HFF-Myc (cell line): ENCODE measurements around the gene IRF8.
"Not testable (repeated sequence)": the region's sequence is repeated elsewhere in the genome, so short reads cannot be mapped to it uniquely, and the experiment has no call there.

ENCODE experiments used
- DNase-seq: peaks from one replicate; pipeline ENCODE4 v3.0.0-alpha.2; 2011; ENCODE audit warnings: low read depth; ENCODE audit errors: extremely low read depth
- H3K4me3 ChIP-seq: replicated peaks from 2 replicates; pipeline ENCODE4 v1.5.1; 2011; ENCODE audit warnings: low read depth, mild to moderate bottlenecking, control low read depth, low read length
- TF ChIP-seq, protein P1 (sequence below): IDR thresholded peaks from 2 replicates; pipeline ENCODE4 v1.5.1; 2012; ENCODE audit warnings: mild to moderate bottlenecking, low read depth, low read length, control low read depth; ENCODE audit errors: missing control alignments

IRF8 gene

DNA sequence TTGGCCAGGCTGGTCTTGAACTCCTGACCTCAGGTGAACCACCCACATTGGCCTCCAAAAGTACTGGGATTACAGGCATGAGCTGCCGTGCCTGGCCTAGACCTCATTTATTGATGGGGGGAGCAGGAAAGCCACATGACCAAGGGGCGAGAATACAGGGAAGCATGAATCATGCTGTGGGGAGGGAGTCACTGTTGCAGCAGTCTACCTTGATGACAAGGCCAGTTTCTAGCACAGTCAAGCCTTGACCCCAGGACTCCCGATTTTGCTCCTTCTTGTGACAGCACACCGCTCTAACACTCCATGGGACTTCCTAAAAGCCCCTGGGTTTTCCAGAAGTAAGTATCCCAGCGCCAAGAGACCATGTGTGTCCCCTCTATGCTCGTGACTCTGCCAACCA is 42.9 kb upstream of the IRF8 start:
- no peak for DNase-seq
- TF ChIP-seq, protein P1, sequence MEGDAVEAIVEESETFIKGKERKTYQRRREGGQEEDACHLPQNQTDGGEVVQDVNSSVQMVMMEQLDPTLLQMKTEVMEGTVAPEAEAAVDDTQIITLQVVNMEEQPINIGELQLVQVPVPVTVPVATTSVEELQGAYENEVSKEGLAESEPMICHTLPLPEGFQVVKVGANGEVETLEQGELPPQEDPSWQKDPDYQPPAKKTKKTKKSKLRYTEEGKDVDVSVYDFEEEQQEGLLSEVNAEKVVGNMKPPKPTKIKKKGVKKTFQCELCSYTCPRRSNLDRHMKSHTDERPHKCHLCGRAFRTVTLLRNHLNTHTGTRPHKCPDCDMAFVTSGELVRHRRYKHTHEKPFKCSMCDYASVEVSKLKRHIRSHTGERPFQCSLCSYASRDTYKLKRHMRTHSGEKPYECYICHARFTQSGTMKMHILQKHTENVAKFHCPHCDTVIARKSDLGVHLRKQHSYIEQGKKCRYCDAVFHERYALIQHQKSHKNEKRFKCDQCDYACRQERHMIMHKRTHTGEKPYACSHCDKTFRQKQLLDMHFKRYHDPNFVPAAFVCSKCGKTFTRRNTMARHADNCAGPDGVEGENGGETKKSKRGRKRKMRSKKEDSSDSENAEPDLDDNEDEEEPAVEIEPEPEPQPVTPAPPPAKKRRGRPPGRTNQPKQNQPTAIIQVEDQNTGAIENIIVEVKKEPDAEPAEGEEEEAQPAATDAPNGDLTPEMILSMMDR: no peak
- no peak overlapping the region for H3K4me3 ChIP-seq

DNA sequence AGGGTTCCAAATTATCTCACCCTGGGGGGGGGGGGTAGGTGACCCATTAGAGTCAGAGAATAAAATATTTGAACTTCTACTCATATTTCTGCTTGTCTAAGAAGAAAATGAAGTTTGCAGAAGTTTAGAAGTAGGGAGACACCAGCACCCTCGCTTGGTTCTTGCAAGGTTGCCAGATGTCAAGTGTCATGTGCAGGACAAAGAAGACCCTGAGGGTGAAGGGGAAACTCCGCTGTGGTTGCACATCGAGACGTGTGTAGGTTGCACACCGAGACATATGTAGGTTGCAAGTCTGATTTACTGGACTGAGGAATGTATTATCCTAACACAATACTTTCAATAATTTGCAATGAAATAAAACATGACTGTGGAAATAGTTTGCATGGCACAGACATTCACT is 42.4 kb upstream of the IRF8 start:
- no peak for DNase-seq

DNA sequence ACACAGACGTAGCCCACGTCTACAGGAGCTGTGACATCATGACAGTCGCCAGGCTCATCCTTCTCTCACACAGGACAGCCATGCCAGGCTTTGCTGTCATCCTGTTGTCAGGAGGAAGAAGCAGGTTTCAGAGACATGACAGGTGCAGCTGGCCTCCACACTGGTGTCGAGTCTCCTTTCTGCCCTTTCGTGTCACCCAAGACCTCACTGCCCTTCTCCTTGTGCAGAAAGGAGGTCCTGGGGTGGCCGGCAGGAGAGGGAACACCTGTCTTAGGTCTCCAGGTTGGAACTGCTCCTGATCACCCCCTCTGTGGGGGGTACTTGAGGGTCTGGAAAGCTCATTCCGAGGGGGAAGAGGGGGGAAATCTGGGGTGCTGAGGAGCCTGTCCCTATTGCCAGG is 41.6 kb upstream of the IRF8 start:
- no peak for DNase-seq
- H3K4me3 ChIP-seq: no peak overlapping the region
- TF ChIP-seq, protein P1: no peak

More for the DNA sequence above, 42.4 kb upstream of the IRF8 start:
- TF ChIP-seq, protein P1: no peak
- H3K4me3 ChIP-seq: no peak overlapping the region

DNA sequence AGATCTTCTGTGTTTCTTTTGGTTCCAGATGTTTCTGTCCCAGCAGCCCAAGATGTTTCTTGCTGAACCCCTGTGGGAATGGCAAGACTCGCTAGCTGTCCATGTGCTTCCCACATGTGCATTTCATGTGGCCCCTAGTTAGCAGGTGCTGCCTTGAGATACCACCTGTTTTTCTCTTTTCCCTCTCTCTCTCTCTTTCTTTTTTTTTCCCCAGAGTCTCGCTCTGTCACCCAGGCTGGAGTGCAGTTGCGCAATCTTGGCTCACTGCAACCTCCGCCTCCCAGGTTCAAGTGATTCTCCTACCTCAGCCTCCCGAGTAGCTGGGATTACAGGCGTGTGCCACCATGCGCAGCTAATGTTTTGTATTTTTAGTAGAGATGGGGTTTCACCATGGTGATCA is 40.4 kb upstream of the IRF8 start:
- not testable (repeated sequence) for H3K4me3 ChIP-seq, DNase-seq

DNA sequence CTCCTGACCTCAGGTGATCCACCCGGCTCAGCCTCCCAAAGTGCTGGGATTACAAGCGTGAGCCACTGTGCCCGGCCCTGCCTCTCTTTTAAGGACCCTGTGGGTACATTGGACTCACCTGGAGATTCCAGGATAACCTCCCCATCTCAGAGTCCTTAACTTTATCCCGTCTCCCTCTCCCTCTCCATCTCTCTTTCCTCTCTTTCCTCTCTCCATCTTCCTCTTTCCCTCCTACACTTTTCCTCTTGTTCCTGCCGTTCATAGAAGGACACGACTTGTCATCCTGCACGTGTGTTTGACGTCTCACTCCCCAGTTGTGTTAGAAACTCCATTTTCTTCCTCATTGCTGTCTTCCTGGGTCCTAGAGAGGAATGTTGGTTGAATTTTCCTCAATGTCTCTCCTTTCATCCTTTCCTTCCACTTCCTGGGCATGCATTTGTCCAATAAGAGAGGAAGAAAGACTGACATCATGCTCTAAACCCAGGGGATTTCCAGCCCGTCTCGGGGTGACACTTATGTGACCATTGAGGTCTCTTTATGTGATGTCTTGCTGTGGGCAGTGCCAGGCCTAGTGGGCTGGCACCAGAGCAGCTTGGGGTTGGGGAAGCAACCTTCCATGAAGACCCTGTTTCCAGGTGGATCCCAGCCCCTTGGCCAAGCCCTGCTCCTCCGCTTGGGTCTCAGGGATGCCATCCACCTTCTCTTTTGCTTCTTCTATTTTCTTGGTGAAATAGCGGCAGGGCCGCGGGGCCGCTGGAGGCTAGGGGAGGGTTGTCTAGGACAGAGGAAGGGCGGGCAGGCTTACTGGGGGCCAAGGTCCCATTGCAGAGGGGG is 39.8 kb upstream of the IRF8 start:
- TF ChIP-seq, protein P1: no peak
- DNase-seq: no peak
- no peak overlapping the region for H3K4me3 ChIP-seq

DNA sequence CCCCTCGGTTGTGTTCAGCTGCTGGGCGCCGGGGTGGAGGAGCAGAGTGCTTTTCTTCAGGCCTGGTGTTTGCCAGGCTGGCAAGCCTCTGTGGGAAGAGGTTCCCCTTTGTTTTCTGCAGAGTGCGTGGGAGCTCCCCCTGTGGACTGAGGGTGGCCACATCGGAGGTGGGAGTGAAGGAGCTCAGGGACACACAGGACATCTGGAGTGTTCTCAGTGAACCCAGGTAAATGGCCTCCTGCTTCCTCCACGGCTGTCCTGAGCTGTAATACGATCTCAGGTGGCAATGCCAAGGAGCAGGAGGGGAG is 39.2 kb upstream of the IRF8 start:
- no peak for DNase-seq
- TF ChIP-seq, protein P1: no peak
- no peak overlapping the region for H3K4me3 ChIP-seq

DNA sequence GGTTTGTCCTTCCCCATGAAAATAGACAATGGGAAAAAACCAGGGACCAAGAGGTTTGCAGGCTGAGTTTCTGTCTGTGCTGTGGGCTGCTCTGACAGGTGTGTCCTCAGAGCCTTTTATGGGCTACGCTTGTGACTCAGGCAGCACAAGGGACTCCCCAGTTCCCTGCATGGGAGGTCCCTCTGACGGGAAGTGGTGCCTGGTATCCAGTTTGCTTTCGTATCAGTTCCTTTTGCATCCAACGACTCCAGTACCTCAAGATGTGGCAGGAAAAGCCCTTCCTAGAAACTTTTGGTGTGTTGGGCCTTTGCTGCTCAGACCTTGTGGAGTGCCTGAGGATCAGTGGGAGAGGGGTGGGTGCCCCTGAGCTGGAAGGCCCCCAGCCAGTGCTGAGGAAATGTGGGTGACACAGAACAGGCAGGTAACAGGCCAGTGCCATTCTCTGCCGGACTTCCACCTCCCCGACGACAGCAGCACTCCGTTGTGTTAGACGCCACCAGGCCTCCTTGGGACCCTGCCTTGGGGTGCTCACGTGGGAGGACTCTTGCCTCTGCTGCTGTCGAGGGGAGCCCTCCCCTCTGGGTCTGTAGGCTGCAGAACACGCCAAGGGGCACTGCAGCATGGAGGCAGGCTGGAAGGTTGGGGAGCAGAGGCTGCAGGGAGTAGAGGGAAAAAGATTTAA is 38.4 kb upstream of the IRF8 start:
- no peak for DNase-seq
- TF ChIP-seq, protein P1: no peak
- H3K4me3 ChIP-seq: no peak overlapping the region
